Measurements from ENCODE around the gene KCND1. TPM values are rescaled to one million over a fixed set of nuclear protein-coding genes. Genes with fewer than 3 reads are reported as not detected.
A peak's percentile ranks its signal among the peaks of the same experiment; 100 is the strongest.

Gene KCND1
- total RNA-seq, 1 donor from 2014 or later: 3.0 TPM

DNA sequence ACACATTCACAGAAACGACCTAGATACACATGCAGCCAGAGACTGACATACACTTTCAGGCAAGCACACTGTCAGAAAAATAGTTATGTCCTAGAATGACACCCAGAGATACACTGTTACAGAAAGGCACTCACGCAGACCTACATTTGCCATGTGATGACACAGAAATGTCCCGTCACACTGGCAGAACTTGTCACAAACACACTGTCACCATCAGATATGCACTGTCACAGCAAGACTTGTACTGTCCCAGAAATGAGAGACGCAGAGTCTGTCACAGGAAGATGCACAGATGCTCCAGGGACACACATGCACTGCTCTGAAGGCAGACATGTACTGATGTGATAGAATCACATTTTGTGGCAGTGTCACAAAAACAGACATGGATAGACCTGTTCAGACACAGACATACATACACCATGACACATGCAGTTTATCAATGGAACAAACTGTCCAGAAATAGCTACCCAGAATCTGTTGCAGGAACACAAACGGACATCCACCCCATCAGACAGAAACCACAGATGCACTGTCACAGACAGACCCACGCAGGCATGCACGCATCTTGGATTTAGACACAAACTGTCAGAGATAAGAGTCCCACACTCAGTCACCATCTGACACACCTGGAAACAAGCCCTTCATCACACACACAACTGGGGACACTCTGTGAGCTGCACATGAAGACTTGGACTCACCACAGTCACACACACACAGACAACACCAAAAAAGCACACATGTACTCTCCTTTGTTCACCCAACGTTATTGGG lies 51.5 kb downstream of the KCND1 start:
- TF ChIP-seq, protein P1, sequence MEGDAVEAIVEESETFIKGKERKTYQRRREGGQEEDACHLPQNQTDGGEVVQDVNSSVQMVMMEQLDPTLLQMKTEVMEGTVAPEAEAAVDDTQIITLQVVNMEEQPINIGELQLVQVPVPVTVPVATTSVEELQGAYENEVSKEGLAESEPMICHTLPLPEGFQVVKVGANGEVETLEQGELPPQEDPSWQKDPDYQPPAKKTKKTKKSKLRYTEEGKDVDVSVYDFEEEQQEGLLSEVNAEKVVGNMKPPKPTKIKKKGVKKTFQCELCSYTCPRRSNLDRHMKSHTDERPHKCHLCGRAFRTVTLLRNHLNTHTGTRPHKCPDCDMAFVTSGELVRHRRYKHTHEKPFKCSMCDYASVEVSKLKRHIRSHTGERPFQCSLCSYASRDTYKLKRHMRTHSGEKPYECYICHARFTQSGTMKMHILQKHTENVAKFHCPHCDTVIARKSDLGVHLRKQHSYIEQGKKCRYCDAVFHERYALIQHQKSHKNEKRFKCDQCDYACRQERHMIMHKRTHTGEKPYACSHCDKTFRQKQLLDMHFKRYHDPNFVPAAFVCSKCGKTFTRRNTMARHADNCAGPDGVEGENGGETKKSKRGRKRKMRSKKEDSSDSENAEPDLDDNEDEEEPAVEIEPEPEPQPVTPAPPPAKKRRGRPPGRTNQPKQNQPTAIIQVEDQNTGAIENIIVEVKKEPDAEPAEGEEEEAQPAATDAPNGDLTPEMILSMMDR (conservative IDR thresholded peaks at IDR 0.05): no peak
- Mint-ChIP-seq H3K4me1 (ENCODE audit: unreplicated experiment) (peaks cover 17% of the 10 kb centered on the region), H3K27ac (peak overlapping the region; percentile 88), H3K9me3 (no peaks in the 10 kb centered on the region), H3K27me3 (no peaks in the 10 kb centered on the region), H3K36me3 (peaks cover 4% of the 10 kb centered on the region), H3K4me3 (peak overlapping the region; percentile 88)
- DNase-seq (ENCODE audit: extremely low spot score, unreplicated experiment): no peak

GRCh38 chrX:48919360-48919841 lies 52.2 kb downstream of the KCND1 start:
- no peak for DNase-seq (ENCODE audit: extremely low spot score, unreplicated experiment)

DNA sequence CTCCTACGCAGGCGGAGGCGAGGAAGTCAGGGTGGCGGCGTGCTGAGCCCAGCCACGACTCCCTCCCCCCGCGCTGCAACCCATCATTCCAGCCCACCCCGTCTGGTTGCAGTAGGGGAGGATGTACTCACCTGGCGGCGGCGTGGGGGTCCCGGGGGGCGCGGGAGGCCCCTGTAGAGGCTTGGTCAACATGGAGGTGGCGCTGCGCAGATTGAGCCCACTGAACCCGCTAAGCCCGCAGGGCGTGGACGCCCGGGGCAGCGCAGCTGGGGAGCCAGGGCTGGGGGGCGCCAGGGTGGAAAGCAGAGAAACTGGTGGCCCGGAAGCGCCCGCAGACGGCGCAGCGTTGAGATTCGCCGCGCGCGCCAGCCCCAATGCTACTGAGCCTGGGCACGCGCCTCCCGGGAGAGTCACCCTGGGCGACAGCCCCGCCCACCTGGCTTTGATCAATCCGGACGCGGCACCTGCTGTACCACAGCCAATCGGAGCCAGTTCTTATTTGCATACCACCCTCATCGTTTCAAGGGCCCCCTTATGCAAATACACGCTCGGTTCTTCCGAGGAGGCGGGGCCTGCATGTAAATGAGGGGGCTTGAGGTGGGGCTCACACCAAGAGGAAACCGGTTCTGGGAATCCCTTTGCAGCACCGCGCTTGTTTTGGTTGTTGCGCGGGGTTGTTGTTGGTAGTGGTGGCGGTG lies 52.9 kb downstream of the KCND1 start, which contains the start of gene PIM2:
Gene PIM2, minus strand, starts transcription at position 382 of the 698 bp plus-strand sequence. Its CDS starts 190 bp downstream, at position 192.
- Mint-ChIP-seq H3K9me3 (no peaks in the 10 kb centered on the region), H3K4me1 (ENCODE audit: unreplicated experiment) (peaks cover 17% of the 10 kb centered on the region), H3K27me3 (no peaks in the 10 kb centered on the region), H3K4me3 (peak within 1 kb of the TSS; percentile 88), H3K36me3 (no peaks in the 10 kb centered on the region), H3K27ac (peak within 1 kb of the TSS; percentile 91)
- TF ChIP-seq, protein P1 (conservative IDR thresholded peaks at IDR 0.05): no peak
- DNase-seq (ENCODE audit: extremely low spot score, unreplicated experiment): peak; percentile 86

More at GRCh38 chrX:48919360-48919841, 52.2 kb downstream of the KCND1 start:
- TF ChIP-seq, protein P1 (conservative IDR thresholded peaks at IDR 0.05): no peak
- H3K4me1 Mint-ChIP-seq (ENCODE audit: unreplicated experiment): peaks cover 17% of the 10 kb centered on the region
- H3K27ac Mint-ChIP-seq: peak overlapping the region; percentile 88
- H3K4me3 Mint-ChIP-seq: peak overlapping the region; percentile 88
- H3K36me3 Mint-ChIP-seq: peaks cover 3% of the 10 kb centered on the region
- H3K27me3 Mint-ChIP-seq: no peaks in the 10 kb centered on the region
- H3K9me3 Mint-ChIP-seq: no peaks in the 10 kb centered on the region

GRCh38 chrX:48918301-48918642 lies 53.4 kb downstream of the KCND1 start:
- peak overlapping the region; percentile 88 for H3K4me3 Mint-ChIP-seq

More at GRCh38 chrX:48918301-48918642, 53.4 kb downstream of the KCND1 start:
- TF ChIP-seq, protein P1 (conservative IDR thresholded peaks at IDR 0.05): no peak
- H3K4me1 Mint-ChIP-seq (ENCODE audit: unreplicated experiment): peaks cover 17% of the 10 kb centered on the region
- peak overlapping the region; percentile 91 for H3K27ac Mint-ChIP-seq
- no peaks in the 10 kb centered on the region for H3K9me3 Mint-ChIP-seq
- no peaks in the 10 kb centered on the region for H3K27me3 Mint-ChIP-seq
- no peaks in the 10 kb centered on the region for H3K36me3 Mint-ChIP-seq
- no peak for DNase-seq (ENCODE audit: extremely low spot score, unreplicated experiment)
